Activated T-cell treated with anti-CD3 and anti-CD28 coated beads, Interleukin-2, amount 50 U/mL, for 48 hours (primary cell): Measurements from ENCODE around the gene CELF2.

Experiments
- DNase-seq, 2 experiments: peaks; one replicate each; pipeline ENCODE4 v3.0.0-alpha.2; 2020

CELF2 gene

DNA sequence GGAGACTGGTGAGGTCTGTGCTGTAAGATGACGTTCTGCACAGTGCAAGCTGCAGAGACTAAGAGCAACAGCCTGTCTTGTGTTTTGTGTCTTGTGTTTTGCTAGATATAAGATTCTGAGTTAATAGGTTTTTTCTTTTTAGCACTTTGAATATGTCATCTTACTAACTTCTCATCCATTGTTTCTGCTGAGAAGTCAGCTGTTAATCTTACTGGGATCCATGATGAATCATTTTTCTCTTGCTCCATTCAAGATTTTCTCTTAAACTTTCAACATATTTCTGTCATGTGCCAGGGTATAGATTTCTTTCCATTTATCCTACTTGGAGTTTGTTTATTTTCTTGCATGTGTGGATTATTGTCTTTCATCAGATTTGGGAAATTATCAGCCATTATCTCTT is 290.3 kb downstream of the CELF2 start:
- DNase-seq = no peak

DNA sequence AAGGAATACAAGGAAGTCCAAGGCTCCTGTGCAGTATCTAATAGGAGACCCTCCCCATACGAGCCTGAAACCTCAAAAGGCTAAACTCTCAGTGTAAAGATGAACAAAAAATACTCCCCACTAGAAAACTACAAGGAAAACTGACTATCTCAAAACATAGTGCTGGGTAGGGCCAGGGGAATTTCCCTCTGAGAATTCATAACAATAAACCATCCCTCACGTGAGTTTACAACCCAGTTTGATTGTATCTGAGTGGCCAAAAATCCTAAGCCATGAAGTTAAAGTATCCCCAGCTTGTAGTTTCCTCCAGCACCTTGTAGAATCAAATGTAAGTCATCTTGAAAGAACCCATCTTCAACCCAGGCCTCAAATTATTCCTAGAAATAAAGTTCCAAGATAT is 293.4 kb downstream of the CELF2 start:
- DNase-seq = no peak

DNA sequence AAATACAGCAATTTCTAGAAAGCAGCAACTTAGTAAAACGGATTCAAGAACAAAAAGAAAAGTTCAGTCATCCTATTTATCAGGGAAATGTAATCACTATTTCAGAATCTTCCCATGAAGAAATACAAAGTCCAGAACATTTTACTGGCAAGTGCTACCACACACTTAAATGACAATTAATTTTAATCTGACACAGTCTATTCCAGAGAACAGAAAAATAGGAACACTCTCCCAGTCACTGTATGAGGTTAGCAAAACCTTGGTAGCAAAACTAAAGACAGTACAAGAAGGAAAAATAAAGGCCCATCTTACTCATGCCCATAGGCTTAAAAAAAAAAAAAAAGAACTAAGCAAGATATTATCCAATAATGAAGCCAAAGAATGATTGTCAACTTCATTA is 295.8 kb downstream of the CELF2 start:
- no peak for DNase-seq

DNA sequence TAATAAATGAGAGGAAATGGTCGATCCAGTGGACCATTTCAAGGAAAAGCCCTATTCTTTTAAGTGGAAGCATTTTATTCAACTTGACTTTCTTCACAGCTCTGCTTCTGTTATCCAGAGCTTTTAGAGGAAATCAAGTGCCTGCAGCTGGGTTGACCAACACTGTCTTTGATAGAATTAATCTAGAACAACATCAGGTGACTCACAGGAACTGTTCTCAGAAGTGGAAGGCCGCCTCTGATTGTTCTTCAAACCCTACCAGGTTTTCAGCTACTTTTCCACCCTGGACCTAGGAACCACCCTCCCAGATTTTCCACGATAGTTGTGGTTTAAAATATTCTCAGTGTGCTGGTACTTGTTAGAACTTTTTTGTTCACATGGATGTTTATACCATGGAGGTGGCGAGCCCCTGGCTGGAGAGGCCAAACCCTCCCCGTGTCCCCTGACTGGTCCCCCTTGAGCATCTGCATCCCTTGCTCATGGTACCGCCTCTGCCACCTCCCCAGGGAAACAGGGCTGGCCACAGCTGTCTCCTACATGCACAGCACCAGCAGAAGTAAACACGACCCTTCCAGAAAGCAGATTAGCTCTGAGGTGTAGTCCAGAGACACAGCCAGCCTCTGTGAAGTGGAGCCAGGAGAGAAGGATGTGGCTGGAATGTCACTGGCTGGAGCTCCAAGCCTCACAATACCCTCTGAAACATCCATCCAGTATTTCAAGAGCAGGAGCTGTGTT is 300.4 kb downstream of the CELF2 start:
- DNase-seq = no peak

DNA sequence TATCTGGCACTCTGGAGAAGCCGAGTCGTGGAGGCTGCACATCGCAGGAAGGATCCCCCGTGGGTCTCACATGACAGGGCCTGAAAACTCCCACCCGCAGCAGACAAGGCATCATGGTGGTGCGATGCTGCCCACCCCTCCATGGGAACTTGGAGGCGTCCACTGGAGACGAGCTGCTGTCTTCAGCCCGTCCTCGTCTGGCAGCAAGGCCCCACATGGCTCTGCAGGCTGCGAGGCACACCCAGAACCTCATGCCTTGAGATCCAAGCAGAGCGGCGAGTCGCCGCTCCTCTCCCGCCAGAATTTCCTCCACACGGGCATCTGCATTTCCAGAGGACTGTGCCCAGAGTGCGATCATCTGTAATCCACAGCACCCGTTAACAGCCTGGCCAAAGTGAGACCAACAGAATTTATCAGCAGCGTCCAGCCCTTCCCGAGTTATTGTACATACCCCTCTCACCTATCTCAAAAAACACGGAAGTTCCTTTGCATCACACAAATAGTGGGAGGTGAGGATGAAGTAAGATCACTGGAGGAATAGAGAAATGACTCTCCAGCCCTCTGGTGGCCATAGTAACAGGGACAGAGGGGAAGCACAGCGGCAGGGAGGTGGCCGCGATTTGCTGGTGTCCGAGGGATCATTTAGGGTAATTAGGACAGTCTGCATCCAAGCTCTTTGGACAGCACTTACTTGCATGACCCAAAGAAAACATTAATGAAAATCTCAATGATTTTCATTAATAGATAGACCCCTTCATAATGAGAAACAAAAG is 301.3 kb downstream of the CELF2 start:
- no peak for DNase-seq

DNA sequence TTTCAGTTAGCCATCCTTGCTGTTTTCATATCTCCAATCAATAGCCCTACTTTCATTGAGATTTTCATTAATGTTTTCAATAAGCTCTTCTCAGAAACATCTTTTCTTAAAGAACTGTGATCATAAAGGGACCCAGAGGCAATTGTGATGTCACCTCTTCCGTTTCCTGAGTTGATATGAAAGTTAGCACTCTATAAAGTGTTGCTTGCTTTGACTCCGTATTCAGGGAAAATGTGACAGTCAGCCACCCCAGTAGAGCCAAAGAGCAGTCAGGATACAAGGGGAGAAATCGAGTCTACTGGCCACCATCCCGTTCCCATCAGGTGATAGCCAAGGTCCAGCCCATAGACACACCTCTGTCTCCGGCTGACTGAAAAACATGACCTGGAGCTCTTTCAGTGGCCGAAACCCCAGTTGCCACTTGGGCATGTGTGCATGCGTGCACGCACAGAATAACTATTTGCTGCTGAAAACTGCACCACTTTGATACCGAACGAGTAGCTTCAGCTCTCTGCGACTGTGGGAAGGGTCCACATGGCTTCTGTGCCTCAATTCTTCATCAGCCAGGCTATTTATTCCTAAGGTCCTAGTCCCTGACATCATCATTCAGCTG is 302.4 kb downstream of the CELF2 start:
- DNase-seq = no peak

DNA sequence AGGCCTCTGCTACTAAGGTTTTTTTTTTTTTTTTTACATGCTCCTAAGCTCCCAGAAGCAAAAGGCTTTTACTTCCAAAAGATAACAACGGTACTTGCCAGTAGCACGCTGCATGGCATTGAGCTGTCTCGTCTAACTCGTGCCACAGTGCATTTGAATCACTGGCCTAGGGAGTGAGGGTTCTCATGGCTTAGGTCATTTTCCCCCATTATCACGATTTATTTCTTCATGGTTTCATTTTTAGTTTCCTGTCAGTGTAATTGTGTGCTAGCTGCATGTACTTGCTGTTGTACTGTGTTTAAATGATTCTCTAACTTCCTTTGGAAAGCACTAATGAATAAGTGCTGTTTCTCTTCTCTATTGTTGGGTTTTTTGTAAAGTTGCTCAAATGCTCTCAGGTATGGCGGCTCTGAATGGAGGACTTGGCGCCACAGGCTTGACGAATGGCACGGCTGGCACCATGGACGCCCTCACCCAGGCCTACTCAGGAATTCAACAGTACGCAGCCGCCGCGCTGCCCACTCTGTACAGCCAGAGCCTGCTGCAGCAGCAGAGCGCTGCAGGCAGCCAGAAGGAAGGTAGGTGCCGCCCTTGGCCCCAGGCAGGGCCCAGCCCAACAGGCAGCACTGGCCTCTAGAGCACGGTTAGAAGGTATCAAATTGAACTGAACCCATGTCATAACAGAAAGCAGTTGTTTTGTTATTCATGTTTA is 303.3 kb downstream of the CELF2 start:
- DNase-seq = peak in 1 of 2 experiments; percentile 14

DNA sequence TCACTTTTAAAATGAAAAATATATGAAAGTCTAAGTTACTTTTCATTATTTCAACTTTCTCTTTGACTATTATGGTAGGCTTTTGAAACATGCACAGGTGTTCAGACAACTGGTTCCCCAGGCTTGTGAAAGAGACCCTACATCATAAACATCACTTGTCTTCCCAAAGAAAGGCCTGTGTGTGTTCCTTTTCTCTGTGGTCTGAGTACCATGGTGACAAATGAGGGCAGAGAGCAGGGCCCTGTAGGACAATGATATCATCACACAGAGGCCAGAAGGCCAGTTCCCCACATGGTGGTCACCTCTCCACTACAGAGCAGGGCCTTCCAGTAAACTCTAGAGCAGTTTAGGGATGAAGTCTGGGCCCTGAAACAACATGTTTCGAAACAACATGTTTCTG is 305.0 kb downstream of the CELF2 start:
- DNase-seq = no peak

DNA sequence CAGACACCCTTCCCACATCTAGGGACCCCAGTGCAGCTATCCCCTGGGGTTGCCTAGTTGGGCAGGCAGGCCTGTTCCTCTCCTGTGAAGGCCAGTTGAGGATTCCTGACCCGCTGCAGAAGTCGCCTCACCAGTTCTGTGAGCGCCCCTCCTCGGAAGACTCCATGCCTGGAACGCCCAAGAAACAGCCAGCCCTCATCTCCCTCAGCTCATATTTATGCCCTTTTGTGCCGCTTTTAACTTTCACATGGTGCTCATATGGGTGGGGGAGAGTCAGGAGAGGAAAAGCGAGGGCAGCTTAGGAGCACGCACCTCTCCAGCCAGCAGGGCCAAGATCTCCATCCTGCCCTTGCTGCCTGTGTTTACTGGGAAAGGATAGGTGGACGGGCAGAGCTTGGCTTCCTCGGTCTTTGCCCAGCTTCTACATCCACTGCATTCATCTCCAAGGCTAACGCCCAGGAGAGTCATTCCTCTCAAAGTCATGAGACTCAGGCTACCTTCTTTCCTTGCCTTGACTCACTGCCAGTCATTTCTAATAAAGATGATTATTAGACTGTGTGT is 307.2 kb downstream of the CELF2 start:
- no peak for DNase-seq

DNA sequence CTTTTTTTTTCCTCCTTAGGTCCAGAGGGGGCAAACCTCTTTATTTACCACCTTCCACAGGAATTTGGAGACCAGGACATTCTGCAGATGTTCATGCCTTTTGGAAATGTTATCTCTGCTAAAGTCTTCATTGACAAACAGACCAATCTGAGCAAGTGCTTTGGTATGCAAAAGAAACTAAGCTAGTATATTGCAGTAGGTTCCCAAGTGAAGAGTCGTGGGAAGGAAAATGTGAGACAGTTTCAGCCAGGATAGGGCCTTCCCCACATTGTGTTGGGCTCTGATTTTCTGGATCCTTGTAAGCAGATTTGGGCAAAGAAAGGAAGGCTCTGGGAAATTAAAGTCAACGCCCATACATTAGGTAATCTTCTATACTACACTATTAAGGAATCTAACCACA is 308.1 kb downstream of the CELF2 start:
- DNase-seq = no peak

DNA sequence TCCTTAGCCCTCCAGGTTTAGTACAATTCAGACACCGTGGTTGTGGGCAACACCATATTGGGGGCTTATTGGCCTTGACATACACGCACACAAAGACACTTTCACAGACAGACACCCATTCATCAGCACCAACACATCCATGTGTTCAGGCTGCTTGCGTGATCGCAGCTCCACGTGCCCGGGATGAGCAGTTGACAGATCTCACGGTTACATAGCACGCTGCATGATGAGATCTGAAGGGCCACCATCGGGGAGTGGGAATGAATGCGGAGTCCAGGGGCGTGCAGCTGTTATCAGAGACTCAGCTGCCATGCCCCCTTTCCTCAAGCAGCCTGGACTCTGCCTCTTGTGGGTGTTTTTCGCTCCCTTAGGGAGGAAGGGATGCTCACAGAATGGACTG is 308.6 kb downstream of the CELF2 start:
- no peak for DNase-seq

DNA sequence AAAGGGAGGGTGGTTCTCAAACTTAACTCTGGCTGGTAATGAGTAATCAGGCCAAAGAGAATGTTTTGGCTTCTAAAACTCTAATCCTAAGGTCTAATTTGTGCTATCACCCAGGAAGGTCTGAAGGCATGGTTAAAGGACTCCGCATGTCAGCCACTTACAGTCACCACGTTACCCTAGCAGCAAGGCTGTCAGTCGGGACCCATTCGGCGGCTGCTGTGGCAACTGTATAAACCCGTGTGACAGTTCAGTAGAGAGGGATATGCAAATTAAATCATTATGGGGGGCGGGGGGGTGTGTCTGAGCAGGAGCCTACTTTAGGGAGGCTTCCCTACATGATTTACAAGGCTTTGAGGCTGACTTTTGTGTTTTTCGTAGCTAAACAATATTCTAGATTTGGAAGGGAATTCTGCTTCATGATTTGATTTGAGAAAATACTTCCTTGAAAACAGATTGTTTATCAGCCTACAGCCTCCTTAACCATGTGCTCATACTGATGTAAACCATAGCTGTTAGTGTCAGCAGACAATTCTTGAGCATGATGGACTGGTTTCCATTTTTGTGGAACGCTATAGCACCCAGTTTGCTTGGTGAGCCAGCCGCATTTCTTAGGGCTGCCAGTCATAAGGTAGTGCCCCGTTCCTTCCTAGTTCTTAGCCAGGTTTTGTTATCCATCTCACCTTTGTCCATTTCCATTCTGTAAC is 309.4 kb downstream of the CELF2 start:
- no peak for DNase-seq

DNA sequence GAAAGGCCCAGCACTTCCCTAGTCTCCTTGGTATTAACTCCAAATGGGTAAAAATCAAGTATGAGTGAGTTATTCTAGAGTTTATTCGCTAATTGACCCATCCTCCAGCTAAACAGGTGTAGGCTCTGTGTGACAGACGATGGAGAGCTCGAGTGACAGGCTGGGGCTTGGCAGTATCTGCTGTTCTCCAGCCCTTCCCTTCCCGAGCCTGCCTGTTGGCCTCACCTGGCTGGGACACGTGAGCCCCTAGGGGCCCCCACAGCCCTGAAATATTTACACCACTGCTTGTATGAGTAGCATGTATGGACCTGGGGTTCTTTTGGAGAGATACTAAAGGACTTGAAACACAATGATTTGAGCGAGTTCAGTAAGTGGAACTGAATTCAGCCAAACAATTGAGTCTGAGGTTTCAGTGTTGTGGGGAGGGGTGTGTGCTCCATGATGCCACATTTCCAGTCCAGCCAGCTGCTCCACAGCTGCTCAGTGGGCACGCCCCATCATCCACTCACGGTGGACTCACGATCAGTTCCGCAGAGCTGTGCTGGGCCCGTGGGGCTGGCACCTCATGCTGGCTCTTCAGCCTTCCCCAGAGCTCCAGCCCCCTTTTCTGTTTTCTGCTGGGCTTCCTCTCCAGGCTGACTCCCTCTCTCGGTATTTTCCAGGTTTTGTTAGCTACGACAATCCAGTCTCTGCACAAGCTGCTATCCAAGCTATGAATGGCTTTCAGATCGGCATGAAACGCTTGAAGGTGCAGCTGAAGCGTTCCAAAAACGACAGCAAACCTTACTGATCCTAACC is 310.8 kb downstream of the CELF2 start:
- DNase-seq = no peak

DNA sequence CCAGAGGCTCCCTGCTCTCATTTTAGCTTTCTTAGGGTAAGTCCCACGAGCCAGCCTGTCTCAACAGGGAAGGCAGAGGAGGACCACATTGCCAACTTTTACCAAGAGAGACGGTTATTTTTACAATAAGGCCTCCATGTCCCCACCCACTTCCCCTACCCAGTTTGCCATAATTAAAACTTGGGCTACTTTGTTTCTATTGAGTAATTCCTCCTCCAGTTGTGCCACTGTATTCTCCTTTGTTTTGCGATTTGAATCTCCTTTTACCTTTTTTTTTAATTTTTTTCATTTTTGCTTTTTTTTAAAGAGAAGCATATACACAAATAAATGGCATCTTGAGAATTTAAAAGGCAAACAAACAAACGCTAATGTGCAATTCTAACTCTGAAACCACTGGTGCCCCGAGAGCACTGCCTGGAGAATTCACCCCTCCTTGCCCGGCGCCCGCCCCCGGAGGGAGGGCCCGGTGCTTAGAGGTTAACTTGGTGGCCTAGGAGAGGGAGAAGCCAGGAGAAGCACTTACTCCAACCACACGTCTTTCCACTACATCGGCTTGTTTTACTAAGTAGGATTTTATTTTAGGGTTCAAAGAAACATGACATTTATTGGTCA is 311.5 kb downstream of the CELF2 start:
- DNase-seq = no peak

DNA sequence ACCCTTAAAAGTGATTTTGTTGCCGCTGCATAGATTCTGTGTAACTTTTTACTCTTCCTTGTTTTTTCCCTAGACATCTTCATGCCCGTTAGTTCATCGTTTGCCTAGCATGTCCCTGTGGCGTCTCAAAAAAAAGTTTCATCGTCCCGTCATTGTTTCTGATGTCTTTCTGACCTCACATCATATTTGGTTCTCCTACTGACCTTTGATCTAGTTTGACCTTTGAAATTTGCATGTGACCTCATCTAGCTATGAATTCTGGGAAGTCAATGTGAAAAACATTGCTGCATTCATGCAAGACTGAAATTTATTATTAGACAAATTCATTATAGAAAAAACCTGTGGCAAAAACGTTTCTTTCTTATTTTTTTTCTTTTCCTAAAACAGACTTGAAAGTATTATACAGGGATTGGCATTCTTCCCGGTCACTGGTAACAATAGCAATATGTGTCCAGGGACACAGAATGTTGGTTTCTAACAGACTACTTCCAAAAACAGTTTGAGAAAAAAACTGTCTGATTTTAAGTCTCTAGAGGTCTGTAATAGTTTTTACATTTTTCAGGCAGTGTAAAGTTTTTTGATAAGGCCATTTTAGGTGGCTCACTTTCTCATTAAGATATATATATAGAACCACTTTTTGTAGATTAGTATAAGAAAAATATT is 312.8 kb downstream of the CELF2 start:
- DNase-seq = no peak

DNA sequence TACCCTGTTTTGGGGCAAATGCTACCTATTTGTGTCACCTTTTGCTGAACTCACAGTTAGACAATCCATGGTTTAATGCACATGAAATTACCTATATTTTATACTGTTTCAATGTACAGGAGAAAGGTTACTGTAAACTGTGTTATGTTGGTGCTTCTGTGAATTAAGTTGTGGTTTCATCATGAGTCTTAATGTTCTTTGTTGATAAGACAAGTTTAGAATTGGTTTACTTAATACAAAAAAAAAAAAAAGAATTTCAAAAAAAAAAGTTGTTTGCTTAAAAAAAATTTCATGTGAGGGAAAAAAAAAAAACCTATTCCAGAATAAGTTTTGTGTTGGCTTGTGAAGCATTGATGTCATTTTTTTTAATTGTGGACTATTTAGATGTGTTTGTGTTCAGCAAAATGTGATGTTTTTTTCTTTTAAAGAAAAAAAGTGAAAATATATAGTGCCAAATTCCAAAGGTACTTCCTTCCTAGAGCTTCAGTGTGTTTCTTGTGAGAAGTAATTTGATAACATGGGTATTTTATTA is 313.4 kb downstream of the CELF2 start:
- no peak for DNase-seq

DNA sequence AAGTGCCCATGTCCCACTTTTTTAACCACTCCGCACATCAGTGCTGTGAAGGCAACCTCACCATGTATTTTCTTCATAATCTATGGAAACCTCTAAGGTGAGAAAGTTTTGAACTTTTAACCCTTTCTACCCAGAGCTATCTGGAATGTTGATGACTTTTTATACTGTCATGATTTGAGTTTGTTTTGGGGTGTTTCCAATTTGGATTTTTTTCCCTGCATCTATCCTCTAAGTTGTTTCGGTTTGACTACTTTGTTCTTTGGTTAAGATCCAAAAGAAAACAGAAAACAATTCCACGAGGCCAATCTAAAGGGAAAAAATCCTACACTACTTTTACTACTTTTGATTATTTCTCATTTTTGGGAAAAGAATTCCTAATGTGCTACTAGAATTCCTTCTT is 314.1 kb downstream of the CELF2 start:
- no peak for DNase-seq

DNA sequence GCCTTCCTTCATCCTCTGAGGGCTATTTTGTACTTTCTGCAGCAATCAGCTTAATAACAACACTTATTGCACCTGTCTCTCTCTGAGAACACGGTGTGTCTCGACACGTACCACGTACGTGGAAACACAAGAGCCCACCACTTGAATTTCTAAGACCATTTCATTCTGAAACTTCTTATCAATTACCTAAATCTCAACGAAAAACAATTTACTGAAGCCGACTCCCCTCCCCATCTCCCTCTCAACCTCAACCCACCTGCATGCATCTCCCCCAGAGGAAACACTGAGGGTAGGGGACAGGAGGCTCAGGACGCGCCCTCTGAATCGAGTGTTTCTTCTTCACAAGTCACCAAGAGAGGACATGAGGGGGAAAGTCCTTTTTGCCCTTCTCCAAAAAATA is 315.2 kb downstream of the CELF2 start:
- DNase-seq = no peak

DNA sequence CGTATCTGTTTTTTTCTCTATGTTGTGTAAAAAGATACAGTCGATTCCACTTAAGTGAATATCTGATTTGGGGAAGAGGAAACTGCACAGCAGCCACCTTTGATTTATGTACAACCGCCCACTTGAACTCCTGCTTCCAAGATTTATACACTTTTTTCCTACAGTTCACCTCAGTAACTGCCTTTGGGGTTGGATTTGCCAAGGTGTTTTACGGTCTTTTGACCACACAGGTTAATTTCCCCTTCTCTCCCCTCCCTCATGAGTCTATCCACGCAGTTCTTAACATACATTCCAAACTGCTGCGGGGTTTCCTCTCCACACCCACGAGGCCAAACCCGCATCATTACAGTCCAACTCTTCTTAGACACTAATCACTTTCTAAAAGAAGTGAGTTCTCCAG is 316.8 kb downstream of the CELF2 start:
- no peak for DNase-seq

DNA sequence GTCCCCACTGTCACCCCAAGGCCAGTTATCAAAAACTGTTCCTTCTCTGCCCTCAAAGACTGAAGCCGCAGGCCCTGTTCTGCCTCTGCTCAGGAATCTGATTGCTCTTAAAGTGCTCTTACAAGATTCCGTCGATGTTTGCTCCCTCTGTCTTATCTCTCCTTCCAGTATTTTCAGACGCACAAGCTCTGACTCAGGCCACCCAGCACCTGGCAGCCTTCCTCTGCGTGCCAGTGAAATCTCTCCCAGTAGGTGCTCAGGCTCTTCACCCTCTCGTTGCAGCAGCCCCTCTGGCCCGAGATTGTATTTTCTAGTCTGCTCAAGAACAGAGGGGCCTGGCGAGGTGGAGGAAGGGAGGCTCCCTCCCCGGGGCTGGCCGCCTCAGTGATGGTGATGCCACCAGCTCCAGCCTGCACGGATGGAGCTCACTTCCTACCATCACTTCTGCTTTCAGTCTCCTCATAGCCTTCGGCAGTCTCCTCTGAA is 317.5 kb downstream of the CELF2 start:
- DNase-seq = no peak
